Tibial artery (tissue), 4 donors: ENCODE results near the gene SULT2A1.

Experiments
- DNase-seq, 2 donors: peaks; one replicate each; pipeline ENCODE4 v3.0.0-alpha.2; 2019
- H3K27ac ChIP-seq, 2 donors: fragments of 200-600 bp; sonication (generic) in 1 of 2; 1 replicate in 1 of 2; 2 replicates in 1 of 2; pipeline ENCODE4 v1.5.1; 2018 to 2019; ENCODE audit warnings: mild to moderate bottlenecking in 1 of 2
- H3K27me3 ChIP-seq, 2 donors: fragments of 200-600 bp; sonication (generic) in 1 of 2; one replicate each; pipeline versions ENCODE4 v1.5.1 to v1.6.0; 2016 to 2019
- H3K36me3 ChIP-seq, 3 donors: fragments of 200-600 bp; sonication (generic) in 2 of 3; one replicate each; pipeline ENCODE4 v1.5.1; 2016 to 2019; ENCODE audit warnings: mild to moderate bottlenecking in 2 of 3
- H3K4me1 ChIP-seq, 4 donors: fragments of 200-600 bp; sonication (generic) in 2 of 4; 1 replicate in 3 of 4; 2 replicates in 1 of 4; pipeline ENCODE4 v1.5.1; 2016 to 2019
- H3K4me3 ChIP-seq, 2 donors: fragments of 200-600 bp; sonication (generic) in 1 of 2; 1 replicate in 1 of 2; 2 replicates in 1 of 2; pipeline ENCODE4 v1.5.1; 2018 to 2019; ENCODE audit warnings: mild to moderate bottlenecking in 2 of 2
- H3K9me3 ChIP-seq, 3 donors: fragments of 200-600 bp; sonication (generic) in 1 of 3; one replicate each; pipeline ENCODE4 v1.5.1; 2016 to 2019
- CTCF ChIP-seq, 2 experiments: fragments of 200-600 bp in 1 of 2; fragments of 450-650 bp in 1 of 2; IDR thresholded peaks; one replicate each; pipeline ENCODE4 v1.5.1; 2017 to 2019; ENCODE audit warnings: antibody characterized with exemption in 2 of 2, mild to moderate bottlenecking in 1 of 2, moderate library complexity in 1 of 2
- intact Hi-C: fragments of 100-400 bp; cut with DNase I; formaldehyde crosslinking; loops from one replicate; pipeline ENCODE4 v1.15.0; 2023; ENCODE audit warnings: low total_unique reads

SULT2A1 gene

GRCh38 chr19:47891923-47892666 lies 6.0 kb upstream of the SULT2A1 start:
- no peaks in the 10 kb centered on the region for H3K4me1 ChIP-seq
- DNase-seq, result no peak
- no peak overlapping the region for H3K4me3 ChIP-seq
- peaks cover 0 to 9% (median 0%) of the 10 kb centered on the region in 3 donors for H3K9me3 ChIP-seq
- TF ChIP-seq CTCF (IDR thresholded peaks at IDR 0.05), result no peak
- H3K27ac ChIP-seq, result no peak overlapping the region
- no peaks in the 10 kb centered on the region for H3K36me3 ChIP-seq
- intact Hi-C loops, result no loop called here
- no peaks in the 10 kb centered on the region for H3K27me3 ChIP-seq

- H3K9me3 ChIP-seq, result peaks cover 0 to 9% (median 0%) of the 10 kb centered on the region in 3 donors
- no peaks in the 10 kb centered on the region for H3K27me3 ChIP-seq
- no peak overlapping the region for H3K4me3 ChIP-seq
- intact Hi-C loops, result no loop called here
- no peaks in the 10 kb centered on the region for H3K36me3 ChIP-seq
- H3K4me1 ChIP-seq, result no peaks in the 10 kb centered on the region
- TF ChIP-seq CTCF (IDR thresholded peaks at IDR 0.05), result no peak
- no peak overlapping the region for H3K27ac ChIP-seq
- DNase-seq, result no peak
Observed at GRCh38 chr19:47891622-47891922, 5.5 kb upstream of the SULT2A1 start.

- H3K4me3 ChIP-seq, result no peak overlapping the region
- intact Hi-C loops, result no loop called here
- H3K4me1 ChIP-seq, result no peaks in the 10 kb centered on the region
- no peak for TF ChIP-seq CTCF (IDR thresholded peaks at IDR 0.05)
- no peak for DNase-seq
- H3K9me3 ChIP-seq, result peaks cover 0 to 4% (median 0%) of the 10 kb centered on the region in 3 donors
- no peaks in the 10 kb centered on the region for H3K27me3 ChIP-seq
- no peaks in the 10 kb centered on the region for H3K36me3 ChIP-seq
- no peak overlapping the region for H3K27ac ChIP-seq
Observed at GRCh38 chr19:47890865-47891621, 4.9 kb upstream of the SULT2A1 start.

- no peak overlapping the region for H3K27ac ChIP-seq
- no peak overlapping the region for H3K4me3 ChIP-seq
- H3K9me3 ChIP-seq, result no peaks in the 10 kb centered on the region
- no peaks in the 10 kb centered on the region for H3K36me3 ChIP-seq
- peaks cover 0 to 13% of the 10 kb centered on the region in 2 donors for H3K27me3 ChIP-seq
- no peaks in the 10 kb centered on the region for H3K4me1 ChIP-seq
- DNase-seq, result no peak
- TF ChIP-seq CTCF (IDR thresholded peaks at IDR 0.05), result no peak
- intact Hi-C loops, result no loop called here
Observed at GRCh38 chr19:47885067-47885463, 1.1 kb downstream of the SULT2A1 start.

DNA sequence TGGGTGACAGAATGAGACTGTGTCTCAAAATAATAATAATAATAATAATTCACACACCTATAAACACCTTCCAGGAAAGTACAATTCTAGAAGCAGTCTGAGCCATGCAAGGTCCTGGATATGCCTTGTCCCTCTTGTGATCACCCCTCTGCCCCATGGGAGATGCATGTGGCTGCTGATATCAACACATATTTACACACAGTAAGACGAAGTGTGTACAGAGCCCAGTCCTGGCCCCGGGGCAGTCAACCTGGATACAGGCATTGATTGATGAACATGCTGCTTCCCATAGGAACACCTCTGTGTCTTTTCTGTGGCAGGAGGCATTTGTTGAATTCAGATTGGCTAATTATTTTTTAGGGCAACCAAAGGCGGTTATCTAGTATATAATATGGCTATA lies 3.2 kb downstream of the SULT2A1 start:
- TF ChIP-seq CTCF (IDR thresholded peaks at IDR 0.05), result no peak
- intact Hi-C loops, result no loop called here
- H3K27ac ChIP-seq, result no peak overlapping the region
- H3K4me3 ChIP-seq, result no peak overlapping the region
- H3K9me3 ChIP-seq, result no peaks in the 10 kb centered on the region
- H3K27me3 ChIP-seq, result peaks cover 0 to 23% of the 10 kb centered on the region in 2 donors
- no peaks in the 10 kb centered on the region for H3K4me1 ChIP-seq
- DNase-seq, result no peak
- H3K36me3 ChIP-seq, result no peaks in the 10 kb centered on the region
